GM18868 (cell line): ENCODE results near the gene FAM187B.
"Not testable (repeated sequence)": the region's sequence is repeated elsewhere in the genome, so short reads cannot be mapped to it uniquely, and the experiment has no call there.

Source experiments
- ATAC-seq: cut with Tn5 transposase; IDR thresholded peaks from one replicate; pipeline ENCODE4 v1.9.1; 2021; ENCODE audit warnings: mild to moderate bottlenecking, moderate library complexity; ENCODE audit not compliant: unreplicated experiment

Gene FAM187B

DNA sequence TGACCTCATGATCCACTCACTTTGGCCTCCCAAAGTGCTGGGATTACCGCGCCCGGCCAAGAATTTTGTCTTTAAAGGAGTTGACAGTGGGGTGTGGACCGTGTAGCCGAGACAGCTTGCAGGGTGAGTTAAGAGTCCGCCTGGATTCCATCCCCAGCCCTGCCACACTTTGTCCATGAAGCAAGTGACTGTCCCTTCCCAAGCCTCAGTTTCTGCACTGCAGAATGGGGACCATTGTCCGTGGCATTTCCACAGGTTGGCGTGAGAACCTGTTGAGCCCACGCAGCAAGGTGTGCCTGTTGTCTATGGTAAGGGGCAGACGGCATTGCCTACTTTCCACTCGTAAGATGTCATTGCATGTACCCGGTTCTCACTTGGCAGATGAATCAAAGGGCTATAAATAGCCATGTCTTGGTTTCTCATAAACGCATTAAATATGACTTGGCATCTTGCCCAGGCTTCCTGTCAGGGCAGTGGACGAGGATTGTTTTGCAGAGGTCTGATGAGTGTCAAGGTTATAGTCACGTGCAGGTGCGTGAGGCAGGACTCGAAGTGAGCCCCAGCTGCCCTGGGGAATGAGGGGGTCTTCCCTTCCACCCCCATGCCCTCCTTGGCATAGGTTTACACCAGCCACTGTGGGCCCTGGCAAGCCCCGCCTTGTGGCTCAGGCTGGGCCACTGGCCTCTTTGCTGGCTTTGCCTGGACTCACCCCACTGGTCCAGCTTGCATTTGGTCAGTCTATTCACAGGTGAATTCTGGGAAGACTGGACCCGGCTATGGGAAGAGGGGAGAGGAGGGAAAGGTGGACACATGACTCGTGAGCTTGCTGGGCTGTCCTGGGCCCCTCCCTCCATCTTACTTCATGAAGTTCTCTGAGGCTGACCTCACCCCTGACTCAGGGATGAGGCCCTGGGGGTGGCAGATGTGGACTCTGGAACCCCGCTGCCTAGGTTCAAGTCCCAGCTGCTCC is 14.6 kb downstream of the FAM187B start:
- ATAC-seq: peak; percentile 63

DNA sequence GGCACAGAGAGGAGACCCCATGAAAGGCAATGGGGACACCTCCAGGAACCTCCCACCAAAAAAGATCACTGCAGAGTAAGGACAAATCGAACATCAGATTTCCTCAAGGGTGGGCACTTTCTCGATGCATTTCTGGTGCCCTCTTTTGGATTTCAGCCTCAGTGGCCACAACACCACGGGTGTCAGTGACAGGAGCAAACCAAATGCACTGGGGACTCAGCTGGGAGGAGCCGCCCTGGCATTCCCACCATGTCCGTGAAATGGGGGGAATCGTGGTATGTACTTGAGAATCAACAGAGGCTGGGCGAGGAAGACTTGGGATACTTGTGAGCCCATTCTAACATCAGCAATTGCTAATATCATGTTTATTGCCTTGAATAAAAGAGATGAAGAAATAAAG is 16.3 kb downstream of the FAM187B start:
- no peak for ATAC-seq

DNA sequence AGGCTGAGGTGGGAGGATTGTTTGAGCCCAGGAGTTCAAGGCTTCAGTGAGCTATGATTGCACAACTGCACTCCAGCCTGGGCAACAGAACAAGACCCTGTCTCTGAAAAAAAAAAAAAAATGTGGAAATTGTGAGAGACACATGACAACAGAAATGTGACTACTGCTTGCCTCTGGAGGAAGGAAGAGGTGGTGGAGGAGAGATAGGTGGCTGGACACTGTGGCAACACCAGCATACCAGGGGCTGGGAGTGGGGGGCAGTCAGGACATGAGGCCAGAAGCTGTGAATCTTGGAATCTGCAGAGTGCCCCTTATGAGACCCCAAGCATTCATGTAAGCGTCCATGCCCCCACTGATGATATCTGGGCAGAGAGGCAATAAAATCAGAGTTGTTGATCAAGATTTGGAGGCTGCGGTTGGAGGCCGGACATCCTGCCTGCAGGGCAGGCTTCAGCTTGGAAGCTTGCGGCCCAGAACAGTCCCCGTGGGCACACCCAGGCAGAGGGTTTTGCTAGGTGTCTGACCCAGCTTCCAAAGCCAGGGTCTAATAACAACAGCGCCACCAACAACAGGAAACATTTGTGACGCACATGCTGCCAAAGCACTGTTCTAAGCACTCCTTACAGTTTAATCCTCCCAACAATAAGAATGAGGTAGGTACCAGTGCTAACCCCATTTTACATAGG is 16.9 kb downstream of the FAM187B start:
- ATAC-seq: no peak

DNA sequence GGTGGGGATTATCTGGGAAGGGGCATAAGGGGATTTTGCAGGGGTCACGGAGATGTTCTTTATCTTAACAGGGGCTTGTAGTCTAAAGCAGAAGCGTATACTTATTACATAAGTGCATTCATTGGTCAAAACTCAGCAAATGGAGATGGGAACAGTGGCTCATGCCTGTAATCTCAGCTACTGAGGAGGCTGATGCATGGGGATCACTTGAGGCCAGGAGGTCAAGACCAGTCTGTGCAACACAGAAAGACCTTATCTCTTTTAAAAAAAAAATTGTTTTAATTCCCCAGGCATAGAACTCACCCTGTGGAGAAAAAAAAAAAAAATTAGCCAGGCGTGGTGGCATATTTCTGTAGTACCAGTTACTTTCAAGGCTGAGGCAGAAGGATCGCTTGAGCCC is 18.9 kb downstream of the FAM187B start:
- ATAC-seq: no peak

DNA sequence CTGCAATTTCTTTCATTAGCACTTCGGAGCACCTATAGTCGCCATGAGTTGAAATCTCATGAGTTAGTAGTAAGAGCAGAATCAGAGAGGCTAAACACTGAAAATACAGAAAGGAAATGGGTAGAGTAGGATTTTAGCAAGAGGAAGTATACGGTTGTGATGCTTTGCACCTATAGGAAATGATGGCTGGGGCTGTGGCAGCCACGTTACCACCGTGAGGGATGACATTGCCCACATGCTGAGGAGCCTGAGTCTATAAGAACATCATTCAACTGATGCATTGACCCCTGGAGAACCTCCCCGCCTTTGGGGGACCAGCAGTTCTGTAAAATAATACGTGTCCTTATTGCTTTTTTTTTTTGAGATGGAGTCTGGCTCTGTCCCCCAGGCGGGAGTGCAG is 20.4 kb downstream of the FAM187B start:
- no peak for ATAC-seq

DNA sequence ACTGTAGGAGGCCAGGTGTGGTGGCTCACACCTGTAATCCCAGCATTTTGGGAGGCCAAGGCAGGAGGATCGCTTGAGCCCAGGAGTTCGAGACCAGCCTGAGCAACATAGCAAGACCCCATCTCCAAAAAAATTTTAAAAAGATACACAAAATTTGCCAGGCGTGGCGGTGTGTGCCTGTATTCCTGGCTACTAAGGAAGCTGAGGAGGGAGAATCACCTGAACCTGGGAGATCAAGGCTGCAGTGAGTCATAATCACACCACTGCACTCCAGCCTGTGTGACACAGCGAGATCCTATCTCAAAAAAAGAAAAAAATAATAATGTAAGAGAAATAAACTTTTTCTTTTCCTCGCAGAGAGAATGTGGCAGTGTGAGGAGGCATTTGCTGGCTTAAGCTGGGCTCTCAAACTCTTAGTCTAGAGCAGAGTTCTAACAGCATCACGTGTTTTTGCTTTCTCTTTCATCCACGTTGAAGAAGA is 21.1 kb downstream of the FAM187B start:
- ATAC-seq: no peak

DNA sequence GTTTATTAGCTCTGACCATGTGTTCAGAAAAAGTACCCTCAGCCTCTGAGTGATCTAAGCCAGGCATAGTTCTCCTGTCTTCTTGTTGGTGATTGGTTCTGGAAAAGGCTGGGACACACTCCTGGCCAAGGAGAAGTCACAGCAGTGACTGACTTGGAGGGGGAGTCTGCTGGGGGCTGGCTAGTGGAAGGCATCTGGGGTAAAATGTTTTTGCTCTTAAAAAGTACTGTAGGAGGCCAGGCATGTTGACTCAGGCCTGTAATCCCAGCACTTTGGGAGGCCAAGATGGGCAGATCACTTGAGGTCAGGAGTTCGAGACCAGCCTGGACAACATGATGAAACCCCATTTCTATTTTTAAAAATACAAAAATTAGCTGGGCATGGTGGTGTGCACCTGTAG is 21.7 kb downstream of the FAM187B start:
- ATAC-seq: no peak

DNA sequence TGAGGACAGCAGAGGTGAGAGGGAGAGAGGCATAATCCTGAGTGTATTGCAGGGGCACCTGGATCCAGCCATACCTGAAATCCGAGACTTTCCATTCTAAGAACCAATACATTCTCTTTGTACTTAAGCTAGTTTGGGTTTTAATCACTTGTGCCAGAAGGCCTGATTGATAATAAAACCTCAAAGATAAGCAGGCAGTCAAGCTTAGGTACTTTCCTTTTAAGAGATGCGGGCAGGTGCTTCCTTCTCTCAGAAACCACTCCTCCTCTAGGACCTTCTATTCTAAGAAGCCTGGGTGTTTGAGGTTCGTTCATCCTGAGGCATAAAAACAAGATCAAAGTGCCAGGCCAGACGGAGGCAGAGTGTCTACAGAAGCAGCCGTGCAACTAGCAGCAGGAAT is 22.2 kb downstream of the FAM187B start:
- ATAC-seq: no peak

DNA sequence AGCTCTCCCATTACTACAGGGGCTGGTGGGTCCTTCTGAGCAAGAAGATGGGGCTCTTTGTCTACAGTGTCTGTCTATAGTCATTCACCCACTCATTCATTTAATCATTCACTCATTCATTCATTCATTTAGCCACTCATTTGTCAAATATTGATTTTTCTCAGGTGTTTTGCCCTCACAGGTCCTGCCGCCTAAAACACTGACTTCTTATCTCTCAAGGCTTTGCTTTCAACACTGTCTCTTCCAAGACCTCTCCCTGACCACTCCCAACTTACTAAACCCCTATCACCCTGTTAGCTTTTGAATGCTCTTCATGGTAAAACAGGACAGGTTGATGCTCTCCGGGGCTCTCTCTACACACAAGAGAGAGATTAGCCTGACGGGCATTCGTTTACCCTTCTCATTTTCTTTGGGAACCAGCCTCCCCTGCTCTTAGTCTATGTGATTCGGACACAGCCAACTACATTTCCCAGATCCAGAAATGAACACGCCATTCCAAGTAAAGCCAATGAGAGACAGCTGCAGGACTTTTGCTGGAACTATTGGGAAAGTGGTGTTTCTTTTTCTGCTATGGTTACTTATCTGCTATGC is 22.7 kb downstream of the FAM187B start:
- ATAC-seq: no peak

DNA sequence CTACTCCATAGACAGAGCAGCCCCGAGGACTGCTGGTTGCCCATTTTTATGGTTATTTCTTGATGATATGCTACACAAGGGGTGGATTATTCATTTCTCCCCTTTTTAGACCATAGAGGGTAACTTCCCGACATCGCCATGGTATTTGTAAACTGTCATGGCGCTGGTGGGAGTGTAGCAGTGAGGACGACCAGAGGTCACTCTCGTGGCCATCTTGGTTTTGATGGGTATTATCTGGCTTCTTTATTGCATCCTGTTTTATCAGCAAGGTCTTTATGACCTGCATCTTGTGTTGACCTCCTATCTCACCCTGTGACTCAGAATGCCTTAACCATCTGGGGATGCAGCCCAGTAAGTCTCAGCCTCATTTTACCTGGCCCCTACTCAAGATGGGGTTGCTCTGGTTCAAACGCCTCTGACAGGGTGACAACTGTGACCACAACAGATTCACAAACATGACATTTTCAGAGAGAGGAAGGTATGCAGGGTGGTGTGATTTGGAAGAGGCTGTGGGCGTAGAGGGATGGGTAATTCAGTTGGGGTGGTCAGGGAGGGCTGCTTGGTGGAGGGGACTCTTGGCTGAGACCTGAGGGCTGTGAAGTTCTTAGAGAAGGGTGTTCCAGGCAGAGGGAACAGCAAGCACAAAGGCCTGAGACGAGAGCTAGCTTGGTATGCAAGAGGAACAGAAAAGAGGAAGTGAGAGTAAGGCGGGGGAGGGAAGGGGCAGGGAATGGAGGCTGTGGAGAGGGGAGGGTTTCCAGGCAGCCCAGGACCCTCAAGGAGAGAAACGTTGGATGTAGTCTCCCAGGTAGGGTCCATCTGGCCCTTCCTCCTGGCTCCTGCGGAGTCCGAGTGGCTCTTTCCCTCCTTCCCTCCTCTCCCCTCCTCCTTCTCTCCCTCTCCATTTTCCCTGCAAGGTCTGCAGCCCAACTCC is 23.5 kb downstream of the FAM187B start:
- ATAC-seq: peak; percentile 83

DNA sequence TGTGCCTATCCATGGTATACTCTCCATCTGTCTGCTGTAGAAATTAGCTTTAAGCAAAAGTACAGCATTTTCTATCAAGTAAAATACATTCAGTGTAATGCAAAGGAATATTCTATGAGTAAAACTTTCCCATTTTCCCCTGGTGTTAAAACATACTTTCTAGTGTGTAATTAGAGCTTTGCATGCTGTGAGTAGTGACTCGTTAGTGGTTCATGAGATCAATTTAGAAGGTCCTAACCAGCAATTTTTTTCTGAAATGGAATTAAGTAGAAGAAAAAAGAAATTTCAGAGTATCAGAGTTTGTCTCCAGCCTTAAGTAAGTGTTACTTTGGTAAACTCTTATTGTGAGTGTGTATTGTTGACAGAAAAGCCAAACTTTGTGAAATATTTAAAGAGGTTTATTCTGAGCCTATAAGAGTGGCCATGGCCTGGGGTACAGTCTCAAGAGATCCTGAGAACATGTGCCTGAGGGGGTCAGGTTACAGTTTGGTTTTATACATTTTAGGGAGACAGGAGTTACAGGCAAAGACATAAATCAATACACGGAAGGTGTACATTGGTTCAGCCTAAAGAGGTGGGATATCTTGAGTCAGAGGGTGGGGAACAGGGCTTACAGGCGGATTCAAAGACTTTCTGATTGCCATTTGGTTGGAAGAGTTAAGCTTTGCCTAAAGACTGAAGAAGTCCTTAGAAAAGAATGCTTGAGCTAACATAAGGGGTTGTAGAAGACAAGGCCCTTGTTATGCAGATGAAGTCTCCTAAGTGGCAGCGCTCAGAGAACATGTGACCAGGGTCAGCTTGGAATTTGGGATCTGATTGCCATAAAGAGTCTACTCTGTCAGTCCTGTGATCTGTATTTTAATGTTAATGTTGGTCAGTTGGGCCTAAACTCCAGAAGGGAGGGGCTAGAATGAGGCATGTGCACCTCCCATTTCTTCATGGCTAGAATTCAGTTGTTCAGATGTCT is 25.5 kb downstream of the FAM187B start:
- no peak for ATAC-seq

DNA sequence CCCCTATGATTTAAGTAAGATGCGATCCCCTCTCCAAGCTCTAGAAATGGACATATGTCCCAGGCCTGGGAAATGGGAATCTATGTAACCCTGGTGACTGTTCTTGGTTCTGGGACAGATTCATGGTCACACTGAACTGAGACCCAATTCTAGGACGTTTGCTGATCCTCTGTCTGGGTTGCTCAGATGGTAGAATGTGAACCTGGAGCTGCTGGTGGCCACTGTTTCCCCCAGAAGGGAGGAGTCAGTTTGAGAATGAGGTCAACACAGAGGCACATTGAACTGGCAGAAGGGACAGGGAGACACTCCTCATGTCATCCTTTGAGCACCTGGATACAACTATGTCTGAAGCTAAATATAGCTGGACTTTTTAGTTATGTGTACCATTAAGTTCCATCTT is 29.1 kb downstream of the FAM187B start:
- no peak for ATAC-seq

DNA sequence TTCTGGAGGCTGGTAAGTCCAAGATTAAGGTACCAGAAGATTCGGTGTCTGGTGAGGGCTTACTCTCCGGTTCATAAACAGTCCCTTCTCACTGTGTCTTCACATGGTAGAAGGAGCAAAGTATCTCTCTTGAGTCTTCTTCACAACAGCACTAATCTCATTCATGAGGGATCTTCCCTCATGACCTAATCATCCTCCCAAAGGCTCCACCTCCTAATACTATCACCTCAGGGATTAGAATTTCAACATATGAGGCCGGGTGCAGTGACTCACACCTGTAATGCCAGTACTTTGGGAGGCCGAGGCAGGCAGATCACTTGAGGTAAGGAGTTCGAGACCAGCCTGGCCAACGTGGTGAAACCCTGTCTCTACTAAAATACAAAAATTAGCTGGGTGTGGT is 31.7 kb downstream of the FAM187B start:
- not testable (repeated sequence) for ATAC-seq

DNA sequence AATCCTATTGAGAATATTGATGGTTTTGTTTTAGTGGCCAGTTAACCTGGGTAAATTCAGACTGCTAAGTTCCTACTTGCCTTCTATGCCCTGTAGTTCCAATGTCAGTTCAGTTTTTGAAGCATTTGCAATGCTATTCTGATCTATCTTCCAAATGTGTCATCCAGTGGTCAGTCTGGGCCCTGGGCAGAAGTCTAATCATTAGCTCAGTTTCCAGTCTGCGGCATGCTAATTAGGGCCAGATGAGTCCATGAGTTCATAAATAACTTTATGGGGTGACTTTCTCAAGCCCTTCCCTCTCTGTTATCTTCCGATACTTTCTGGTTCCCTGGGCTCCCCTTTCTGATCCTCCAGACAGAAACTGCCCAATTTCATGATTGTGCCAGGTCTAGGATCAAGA is 32.7 kb downstream of the FAM187B start:
- ATAC-seq: no peak

DNA sequence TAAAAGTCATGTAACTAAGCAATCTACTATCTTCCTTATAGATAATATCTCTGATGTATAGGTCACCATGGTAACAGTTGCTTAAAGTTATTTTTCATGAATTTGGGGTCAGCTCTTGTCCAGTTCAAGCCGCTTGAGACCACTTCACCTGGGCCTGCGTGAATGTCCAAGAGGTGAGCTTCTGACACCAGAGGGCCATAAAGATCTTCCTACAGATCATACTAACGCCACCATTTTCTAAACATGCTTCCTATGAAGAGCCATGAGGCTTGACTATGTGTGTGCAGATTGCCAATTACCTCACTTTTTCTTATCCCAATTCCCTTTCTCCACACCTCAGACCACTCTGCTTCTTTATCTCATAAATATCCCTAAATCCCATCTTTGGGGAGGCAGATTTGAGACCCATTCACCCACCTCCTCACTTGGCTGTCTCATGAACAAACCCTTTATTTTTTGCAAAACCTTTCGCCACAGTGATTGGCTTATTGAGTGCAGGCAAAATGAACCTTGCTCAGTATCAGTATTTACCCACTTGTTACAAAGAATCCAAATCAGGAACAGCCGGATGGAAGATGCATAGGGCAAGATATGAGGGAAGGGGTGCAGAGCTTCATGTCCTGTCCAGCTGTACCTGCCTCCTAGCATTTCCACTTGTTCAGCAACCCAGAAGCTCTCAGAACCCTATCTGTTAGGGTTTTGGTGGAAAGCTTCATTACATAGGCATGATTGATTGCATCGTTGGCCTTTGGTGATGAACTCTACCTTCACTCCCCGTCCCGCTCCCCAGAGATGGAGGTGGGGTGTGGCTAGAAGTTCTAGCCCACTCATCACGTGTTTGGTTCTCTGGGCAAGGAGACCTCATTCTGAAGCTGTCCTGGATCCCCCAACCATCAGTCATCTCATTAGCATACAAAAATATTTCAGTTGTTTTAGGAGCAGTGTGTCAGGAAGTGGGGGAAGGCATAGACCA is 34.2 kb downstream of the FAM187B start:
- ATAC-seq: no peak

DNA sequence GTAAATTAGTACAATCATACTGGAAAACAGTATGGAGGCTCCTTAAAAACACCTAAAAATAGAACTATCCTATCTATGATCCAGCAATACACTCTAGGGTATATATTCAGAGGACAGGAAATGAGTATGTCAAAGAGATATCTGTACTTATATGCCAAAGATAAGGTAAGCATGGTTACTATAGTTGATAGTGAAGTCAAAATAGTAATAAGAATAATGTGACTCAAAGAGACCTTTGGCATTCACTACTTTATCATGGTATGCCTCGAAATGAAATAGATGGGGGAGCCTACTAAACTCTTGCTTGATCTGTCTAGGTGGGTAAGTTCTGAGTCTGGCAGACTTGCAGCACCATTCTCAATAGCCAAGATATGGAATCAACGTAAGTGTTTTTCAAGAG is 43.7 kb downstream of the FAM187B start:
- no peak for ATAC-seq

DNA sequence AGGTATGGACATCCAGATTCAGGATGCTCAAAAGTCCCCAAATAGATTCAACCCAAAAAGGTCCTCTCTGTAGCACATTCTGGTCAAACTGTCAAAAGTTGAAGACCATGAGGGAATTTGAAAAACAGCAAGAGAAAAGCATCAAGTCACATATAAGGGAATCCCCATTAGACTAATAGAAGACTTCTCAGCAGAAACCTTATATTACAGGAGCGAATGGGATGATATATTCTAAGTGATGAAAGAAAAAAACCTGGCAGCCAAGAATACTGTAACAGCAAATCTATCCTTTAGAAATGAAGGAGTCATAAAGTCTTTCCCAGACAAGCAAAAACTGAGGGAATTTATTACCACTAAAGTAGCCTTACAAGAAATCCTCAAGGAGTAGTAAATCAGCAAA is 44.3 kb downstream of the FAM187B start:
- no peak for ATAC-seq

DNA sequence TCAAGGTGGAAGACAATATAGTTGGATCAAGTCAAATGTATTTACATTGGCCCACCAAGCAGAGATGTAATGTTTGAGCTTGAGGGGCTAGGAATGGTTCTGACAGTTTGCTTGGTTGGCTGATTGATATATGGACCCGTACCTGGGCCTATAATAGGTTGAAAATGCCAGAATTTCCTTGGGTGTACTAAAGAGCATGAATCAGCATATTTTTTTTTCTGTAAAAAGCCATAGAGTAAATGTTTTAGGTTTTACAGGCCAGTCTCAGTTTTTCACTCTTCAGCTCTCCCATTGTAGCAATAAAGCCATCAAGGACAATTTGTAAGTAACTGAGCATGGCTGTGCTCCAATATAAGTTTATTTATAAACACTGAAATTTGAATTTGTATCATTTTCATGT is 47.2 kb downstream of the FAM187B start:
- no peak for ATAC-seq
